Embryonic facial prominence (tissue), 1 donor: Measurements from ENCODE around the gene ATP5PO.
"Not testable (repeated sequence)": the region's sequence is repeated elsewhere in the genome, so short reads cannot be mapped to it uniquely, and the experiment has no call there.

Experiments used
- DNase-seq: peaks from one replicate; pipeline ENCODE4 v3.0.0-alpha.2; 2016; ENCODE audit errors: extremely low spot score

The ATP5PO gene

DNA sequence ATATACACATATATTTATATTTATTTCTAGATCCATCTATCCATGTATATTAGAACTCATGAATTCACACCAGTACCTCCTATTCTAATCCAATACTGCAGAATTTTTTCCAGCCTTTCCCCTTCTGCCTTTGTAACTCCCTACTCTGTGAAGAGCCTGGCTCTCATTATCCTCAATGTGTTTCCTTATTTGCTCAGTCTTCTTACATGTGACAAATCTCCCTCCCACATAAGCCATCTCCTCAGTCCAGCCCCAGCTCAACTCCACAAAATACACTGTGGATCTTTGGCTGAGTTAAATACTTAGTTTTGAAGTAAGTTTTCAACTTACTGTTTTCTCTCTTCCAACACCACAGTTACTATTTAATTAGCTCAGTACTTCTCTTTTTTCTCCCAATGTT, 45.7 kb downstream of the ATP5PO start:
- no peak for DNase-seq

DNA sequence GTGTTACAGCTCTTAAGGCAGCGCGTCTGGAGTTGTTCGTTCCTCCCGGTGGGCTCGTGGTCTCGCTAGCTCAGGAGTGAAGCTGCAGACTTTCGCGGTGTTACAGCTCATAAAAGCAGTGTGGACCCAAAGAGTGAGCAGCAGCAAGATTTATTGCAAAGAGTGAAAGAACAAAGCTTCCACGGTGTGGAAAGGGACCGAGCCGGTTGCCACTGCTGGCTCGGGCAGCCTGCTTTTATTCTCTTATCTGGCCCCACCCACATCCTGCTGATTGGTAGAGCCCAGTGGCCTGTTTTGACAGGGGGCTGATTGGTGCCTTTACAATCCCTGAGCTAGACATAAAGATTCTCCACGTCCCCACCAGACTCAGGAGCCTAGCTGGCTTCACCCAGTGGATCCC, 47.7 kb downstream of the ATP5PO start:
- DNase-seq = not testable (repeated sequence)

DNA sequence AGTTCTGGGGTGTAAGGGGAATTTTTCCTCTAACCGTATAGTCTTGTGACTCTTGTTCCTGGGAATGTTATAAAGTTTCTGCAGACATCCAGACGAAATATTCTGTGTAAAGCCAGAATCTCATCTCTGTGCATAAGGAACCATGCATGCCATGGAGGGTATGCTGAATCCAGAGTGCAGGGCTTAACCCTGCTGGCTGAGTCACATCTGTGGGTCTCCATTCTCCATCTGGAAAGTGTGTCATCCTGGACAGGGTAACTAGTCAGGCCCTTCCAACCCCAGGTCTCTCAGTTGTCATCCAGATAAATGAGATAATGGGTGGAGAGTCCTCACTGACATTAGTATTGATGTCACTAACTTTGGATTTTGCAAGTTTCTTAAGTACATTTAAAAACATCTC, 48.8 kb downstream of the ATP5PO start:
- DNase-seq = no peak

DNA sequence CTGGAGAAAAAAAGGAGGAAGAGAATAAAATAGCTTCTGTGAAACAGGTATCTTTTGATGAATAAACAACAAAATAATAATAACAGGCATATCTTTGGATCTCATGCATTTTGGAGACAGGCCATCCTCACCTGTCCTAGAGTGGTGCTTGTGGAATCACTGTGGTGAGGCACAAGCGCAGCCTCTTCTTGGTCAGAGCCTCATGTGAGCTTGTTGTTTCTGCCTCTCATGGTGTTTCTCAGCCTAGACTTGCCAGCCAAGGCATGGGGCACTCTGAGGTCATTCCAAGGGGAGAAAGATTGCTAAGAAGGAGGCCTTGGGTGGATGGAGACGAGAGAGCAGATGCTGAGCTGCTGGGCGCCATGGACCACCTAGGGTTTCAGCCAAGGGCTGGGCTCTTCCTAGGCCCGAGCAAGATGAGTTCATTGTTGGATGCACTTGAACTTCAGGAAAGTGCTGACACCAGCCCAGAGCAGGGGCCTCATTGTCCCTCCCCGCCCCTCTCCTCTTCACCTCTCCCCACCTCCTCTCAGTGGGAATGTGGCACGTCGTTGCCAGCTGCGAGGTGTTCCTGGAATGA, 49.5 kb downstream of the ATP5PO start:
- no peak for DNase-seq

GRCh38 chr21:33865176-33865575, 50.4 kb downstream of the ATP5PO start:
- no peak for DNase-seq

DNA sequence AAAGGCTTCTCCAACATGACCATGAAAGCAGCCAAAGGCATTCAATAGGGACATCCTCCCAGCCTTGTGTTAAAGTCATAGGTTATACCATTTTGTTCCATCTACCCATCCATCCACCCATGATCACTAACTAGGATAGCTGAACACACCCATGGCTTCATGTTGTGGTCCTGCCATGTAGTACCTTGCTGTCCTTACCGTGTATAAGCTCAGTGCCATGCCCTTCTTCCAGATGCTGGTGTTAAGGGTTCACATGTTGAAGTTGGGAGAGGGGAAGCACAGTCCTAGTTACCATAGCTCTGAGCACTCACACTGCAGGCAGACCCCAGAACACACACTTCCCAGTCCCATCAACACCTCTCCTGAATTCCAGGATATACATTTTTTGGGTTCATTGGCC, 51.5 kb downstream of the ATP5PO start:
- no peak for DNase-seq

DNA sequence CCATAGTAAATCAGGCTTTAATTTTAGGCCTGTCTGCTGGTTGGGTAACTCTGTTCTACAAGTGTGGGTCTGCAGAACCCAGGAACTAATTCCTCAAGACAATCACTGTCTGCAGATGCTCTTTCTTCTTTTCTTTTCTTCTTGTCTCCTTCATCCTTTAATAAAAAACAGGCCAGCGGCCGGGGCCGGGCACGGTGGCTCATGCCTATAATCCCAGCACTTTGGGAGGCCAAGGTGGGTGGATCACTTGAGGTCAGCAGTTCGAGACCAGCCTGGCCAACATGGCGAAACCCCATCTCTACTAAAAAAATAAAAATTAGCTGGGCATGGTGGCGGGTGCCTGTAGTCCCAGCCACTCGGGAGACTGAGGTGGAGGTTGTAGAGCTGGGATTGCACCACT, 52.4 kb downstream of the ATP5PO start:
- DNase-seq = not testable (repeated sequence)

DNA sequence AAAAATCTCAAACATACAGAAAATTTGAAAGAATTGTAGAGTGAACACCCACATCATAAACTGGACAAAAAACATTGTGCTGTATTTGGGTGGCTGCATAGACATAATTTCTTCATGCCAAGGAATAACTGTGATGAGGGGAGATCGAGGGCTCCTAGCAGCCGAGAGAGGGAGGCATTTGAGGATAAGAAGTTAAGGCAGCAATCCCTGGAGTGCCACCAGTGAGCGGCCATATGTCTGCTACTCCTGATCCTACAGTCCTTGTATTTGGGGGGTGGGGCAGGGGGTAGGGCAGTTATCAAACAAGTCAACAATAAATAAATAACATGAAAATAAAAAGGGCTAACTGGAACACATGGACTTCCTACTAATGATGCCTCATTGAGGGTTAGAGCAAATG, 54.5 kb downstream of the ATP5PO start:
- DNase-seq = no peak

DNA sequence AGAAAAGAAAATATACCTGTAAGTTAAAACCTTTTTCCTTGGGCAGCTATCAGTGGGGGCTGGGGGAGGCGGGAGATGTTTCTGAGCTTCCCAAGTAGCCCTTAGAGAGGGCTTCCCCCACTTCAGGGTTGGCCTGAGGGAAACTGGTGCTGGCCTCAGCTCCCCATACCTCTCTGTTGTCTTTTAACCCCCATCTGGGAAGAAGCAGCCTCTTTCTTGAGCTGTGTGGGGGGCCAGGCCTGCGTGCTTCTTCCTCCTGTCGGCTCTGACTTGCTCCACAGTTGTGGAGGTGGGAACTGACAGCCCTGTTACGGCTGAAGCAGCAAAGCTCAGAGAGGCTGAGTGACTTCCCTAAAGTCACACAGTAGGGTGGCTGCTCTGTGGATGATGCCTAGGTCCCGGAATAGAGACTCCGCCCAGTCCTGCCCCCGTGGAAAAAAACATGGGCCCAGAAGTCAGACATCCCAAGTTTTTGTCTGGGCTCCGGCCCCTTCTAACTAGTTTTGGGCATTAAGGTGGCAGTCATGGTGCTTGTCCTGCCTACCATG, 55.2 kb downstream of the ATP5PO start:
- DNase-seq = no peak

- DNase-seq = no peak
Observed at GRCh38 chr21:33859373-33860102, 56.1 kb downstream of the ATP5PO start.

DNA sequence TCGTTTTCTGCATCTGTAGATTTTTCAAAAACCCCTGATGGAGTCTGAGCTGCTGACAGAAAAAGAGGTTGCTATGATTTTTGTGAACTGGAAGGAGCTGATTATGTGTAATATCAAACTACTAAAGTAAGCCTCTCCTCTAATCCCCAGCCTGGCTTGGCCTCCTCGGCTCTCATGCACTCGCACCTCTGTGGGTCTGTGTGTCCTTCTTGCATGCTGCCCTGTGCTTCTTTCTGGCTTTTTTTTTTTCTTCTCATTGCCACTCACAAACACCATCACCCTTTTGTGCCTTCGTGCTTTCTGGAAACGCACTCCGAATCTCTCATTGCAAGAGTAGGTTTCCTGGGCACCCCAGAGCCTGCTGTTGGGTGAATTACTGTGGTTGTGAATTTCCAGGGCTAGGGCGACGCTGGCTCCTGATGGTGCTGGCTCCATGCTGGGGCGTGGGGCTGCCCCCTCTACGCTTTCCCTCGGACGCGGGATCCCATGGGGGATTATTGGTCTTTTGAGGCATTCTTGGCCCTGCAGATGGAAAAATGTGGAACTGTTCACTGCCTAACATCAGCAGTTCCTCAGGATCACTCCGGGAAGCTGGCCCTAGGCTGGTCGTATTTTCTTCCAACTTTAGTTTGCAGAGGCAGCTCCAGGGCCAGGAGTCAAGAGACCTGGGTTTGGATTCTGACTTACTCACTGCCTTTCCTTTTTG, 56.8 kb downstream of the ATP5PO start:
- DNase-seq = no peak

DNA sequence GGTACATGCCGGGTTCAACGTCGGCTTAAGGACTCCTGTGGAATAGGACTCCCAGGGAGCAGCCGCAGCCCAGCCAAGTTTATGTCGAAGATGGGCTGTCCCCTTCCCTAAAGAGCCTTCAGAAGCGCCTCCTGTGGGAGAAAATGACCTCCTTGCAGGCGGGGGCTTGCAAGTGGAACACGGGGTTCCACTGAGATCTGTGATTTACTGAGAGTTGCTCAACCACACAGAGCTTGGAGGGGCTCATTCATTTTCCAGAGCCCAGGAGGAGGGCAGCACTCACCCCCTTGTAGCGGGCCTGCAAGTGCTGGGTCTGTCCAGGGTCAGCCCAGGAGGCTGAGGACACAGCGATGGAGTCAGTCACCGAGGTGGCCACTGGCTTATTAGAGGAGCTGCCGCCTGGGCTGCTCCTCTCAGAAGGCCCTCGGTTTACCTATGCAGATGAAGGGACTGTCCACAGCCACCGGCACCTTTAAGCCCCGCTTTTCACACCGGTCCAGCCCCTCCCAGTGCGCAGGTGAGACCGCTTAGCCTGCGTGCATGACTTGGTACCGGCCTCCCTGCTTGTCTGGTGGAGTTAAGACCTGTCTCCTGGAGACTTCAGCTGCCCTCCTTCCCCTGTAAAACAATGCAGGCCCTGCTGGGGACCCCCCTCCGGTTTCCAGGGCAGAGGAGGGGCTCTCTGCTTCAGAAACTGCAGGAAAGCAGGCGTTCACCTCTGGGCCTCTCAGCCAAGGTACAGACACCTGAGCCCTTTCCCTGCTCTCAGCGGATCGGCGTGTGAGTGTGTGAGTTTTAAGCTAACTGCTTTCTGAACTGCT, 57.5 kb downstream of the ATP5PO start:
- no peak for DNase-seq

- DNase-seq = no peak
Observed at GRCh38 chr21:33856893-33857527, 58.6 kb downstream of the ATP5PO start.

- no peak for DNase-seq
Observed at GRCh38 chr21:33855190-33855589, 60.4 kb downstream of the ATP5PO start.

DNA sequence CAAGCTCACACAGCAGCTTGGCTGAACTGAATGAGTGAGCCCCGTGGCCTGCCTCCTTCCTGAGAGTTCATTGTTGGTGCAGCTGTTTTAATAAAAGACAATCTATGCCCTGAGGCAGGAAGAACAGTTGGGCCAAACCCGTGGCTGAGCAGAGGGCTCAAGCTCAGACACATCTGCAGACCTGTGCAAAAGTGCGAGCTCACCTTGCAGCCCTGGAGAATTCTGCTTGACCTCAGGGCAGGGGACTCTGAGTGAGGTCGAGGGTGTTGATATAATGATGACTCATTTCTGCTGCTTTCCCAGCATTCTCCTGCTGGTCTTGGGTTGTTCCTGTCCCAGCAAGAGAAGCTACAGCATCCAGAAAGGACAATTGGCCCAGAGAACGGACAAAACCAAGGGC, 61.0 kb downstream of the ATP5PO start:
- DNase-seq = no peak
